Raji (cell line): Measurements from ENCODE around the gene PRKCA.

Experiments used
- POLR2A ChIP-seq: IDR thresholded peaks from 2 replicates; pipeline ENCODE4 v1.6.1; 2011; ENCODE audit warnings: low read depth, low read length, control low read depth; ENCODE audit not compliant: insufficient read depth

The PRKCA gene

DNA sequence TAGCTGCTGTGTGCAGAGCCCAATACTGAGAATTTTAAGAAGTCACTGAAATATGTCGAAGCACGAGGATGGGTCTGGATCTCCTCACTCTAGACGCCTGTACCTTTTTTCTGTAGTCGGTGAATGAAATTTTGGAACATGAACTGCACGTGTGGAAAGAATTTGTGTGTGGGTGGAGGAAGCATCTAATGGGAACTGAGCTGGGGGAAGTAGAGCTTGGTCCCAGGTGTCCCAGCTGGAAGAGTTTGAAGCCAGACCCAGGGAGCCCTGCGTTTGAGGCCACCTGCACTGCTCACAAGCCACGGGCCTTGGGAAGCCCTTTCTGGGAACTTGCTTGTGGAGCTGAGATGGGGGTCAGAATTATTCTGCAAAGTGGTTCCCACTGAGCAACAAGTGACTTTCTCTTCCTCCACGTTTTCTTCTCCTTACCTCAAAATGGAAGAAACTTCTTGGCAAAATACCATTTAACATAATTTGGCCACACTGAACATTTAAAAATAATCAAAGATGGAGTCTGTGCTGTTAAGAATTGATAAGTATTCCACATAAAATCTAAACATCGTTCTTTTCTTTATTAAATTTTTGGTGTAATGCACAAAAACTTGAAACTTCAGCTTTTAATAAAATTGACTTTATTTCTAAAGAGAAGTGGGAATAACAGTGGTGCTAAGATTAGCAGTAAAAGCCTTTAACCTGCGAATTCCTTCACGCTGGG lies 163.8 kb downstream of the PRKCA start:
- TF ChIP-seq POLR2A, result no peak

DNA sequence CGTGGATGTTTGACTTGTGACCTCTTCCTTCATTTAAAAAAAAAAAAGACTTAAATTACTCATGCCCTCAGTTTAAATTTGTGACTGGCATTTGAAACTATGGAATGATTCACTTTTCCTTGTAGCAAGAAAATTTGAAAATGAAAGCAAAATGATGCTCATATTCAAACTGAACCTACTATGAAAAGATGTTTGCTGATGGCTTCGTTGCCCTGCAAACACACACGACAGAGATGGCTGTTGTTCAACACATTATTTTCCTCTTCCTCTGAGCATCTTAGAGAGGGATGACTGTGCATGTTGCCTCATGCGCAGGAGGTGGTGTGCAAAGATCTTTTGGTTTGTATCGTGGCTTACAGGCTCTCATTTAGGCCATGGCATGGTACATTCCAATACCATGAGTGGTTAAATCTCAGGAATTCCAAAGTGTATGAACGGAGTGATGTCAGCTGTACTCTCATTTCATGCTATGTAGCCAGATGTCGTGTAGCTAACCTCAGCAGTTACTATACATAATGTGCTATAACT lies 164.5 kb downstream of the PRKCA start:
- TF ChIP-seq POLR2A, result no peak

DNA sequence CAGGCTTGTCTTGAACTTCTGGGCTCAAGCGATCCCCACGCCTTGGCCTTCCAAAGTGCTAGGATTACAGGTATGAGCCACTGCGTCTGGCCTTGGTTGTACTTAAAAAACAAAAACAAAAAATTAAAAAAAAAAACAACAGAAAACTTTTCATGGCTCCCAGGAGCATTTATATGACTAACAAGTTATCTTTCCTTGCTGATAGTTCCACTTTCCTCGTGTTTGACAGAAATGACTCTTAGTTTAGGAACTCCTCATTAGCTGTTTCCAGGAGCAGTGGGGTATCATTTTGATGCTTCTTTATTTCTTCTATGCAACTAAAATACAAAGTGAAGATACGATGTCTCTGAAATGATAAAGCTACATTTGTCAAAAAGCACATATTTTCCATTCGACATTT lies 165.4 kb downstream of the PRKCA start:
- no peak for TF ChIP-seq POLR2A

DNA sequence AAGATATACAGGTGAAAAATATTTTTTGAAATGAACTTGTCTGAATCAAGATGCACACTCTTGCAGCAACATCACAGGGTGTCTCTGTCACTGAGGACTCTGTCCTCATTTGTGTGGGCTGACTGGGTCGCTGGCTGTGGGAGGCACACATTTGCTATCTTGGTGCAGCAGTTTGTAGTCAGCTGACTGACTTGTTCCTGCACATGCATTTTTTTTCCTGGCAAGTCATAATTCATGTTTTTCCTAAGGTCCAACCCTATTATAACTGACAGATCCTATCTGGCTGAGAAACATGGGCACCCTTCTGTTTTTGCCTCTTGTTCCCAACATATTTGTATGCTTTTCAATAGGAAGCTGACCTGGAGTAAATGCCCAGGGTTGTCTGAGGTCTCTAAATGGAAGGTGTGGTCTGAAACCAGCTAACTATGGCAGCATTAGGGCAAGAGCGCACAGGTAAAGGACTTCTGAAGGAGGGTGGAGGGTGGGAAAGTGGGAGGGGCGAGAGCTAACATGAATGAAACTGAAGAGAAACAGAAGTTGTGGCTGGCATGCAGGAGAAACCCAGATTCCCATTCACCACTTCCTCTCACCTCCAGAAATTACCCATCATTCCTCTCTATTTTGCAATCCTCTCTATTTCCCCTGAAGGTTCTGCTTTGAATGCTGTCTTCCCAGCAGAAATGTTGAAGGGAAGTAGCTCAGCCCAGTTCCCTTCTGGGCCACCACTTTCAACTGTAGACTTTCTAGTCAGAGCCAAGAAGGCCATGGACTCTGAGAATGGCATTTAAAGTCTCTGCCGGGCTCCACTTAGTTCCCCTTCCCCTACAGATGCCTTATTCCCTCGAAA lies 166.1 kb downstream of the PRKCA start:
- TF ChIP-seq POLR2A, result no peak

DNA sequence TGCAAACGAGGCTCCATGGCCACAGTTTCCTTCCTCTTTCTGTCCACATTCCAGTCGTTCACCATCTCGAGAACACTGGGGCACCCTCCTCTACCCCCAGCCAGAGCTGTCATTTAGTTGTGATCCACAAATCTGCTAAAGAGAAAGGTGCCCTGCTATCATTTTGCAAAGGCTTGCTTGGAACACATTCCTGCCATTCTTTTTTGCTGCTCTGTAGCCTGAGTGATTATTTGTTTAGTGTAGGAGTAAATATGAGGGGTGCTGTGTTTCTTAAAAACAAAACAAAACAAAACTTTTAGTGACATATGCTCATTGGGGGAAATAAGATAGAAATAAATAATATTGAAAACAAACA lies 166.7 kb downstream of the PRKCA start:
- no peak for TF ChIP-seq POLR2A

DNA sequence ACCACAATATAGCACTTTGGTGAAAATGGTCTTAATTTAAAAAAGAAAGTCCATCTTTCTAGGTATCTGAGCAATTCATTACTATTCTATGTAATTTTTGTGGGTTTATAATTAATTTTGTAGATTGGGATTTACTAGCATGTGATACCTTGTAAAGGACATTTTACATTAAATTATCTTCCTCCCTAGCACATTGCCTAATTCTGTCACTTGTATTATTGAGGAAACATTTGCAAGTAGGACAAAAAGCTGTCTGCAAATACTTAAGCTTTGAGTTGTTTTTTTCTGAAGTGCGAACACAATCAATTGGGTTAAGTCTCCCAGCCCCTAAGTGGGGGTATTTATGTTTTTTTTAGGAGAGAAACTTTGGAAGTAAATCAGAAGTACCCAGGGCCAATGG lies 167.0 kb downstream of the PRKCA start:
- no peak for TF ChIP-seq POLR2A

DNA sequence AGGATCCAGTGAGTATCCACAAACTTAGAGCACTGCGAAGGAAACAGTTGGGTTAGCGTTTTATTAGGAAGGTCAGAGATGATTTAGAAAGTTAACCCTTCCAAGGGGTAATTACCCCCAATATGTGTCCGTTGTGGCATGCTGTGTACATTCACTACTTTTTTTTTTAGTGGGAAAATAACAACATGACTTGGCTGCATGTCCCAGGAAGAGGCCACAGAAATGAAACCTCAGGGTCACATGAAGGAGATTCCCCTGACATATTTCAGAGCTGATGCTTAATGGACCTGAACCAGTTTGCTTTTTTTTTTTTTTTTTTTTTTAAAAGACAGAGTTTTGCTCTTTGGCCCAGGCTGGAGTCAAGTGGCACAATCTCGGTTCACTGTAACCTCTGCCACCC lies 167.5 kb downstream of the PRKCA start:
- no peak for TF ChIP-seq POLR2A

DNA sequence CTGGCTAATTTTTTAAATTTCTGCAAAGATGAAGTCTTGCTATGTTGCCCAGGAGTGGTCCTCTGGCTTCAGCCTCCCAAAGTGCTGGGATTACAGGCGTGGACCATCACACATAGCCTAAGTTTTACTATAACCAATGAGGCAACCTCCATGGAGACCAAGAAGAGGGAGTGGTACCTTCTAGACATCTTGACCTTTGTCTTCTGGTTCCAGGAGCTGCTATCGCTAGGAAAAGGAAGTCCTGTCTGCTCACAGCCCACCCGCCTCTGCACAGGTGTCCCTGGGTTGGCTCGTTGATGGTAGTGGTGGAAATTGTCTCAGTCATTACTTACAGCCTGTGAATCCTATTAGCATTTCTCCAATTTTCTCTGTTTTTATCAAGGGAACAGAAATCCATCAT lies 169.7 kb downstream of the PRKCA start:
- no peak for TF ChIP-seq POLR2A

DNA sequence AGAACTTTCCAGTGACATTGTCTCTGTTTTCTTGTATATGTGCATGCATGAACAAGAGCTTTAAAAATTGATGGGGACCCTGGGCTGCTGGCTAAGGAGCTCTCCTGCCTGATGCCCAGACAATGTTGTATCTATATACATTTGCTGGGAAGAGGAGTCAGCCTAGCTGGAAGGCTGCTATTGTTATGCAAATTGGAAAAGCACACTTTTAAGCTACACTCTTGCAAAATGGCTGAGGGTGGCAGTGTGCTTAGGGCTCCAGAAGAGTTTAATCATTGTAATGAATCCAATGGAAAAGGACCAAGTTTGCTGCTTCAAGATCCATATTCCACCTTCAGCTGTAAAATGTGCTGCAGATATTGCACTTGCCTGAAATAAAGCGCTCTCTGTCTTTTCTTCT lies 171.8 kb downstream of the PRKCA start:
- TF ChIP-seq POLR2A, result no peak

DNA sequence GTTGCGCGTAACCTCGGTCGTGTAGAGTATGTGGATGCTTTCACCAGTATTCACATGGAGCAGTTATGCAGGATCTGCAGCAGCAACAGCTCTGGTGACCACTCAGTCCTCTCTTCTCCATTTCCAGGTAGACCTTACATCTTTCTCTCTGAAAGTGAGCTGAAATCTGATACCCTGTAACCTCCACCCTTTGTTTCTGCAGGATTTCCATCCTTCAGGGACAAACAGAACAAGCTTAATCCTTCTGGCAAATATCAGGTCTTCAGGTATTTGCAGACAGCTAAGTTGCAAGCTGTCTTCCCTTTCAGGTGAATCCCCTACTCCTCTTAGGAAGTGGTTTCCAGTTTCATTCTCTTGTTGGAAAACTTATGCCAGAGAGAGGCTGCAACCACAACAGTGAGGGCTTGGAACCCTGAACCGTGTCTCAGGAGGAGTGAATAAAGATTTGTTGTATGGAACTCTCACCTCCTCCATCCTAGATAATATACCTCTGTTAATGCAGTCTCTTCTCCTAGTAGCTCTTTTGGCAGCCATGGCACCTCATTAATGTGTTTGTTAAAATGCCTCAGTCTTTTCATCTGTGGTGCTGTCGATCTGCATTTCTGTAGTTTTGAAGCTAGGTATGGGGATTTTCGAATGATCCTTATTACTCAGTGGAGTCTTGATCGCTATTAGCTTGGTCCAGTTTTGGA lies 172.5 kb downstream of the PRKCA start:
- TF ChIP-seq POLR2A, result no peak

DNA sequence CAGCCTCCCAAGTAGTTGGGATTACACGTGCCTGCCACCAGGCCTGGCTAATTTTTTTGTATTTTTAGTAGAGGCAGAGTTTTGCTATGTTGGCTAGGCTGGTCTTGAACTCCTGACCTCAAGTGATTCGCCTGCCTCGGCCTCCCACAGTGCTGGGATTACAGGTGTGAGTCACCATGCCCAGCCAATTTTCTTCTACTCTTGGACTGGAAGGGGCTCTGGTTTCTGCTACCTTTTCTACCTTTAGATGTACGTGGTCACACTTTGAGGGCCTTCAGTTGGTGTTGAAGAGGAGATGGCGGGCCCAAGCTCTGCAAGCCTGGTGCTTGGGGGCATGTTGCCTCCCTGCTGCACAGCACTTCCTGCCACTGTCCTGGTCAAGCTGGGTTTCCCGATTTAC lies 173.6 kb downstream of the PRKCA start:
- no peak for TF ChIP-seq POLR2A

DNA sequence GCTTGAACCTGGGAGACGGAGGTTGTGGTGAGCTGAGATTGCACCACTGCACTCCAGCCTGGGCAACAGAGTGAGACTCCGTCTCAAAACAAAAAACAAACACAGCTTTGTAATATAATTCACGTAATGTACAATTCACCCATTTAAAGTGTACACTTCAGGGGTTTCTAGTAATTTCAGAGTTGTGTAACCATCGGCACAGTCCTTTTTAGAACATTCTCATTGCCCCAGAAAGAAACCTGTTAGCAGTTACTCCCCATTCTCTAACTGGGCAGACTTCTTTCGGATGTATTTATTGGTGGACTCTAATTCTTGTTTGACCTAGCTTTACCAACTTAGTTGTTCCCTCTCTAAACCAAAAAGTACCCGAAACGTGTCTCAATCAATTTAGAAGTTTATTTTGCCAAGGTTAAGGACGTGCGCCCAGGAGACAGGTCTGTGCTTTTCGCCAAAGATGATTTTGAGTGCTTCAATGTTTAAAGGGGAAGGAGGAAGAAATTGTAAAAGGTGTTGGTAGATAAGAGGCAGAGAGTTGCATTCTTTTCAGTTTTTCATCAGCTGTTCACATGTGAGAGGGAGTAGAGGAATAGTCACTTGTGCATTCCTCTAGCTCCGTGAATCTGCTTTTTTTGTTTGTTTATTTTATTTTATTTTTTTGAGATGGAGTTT lies 175.3 kb downstream of the PRKCA start:
- TF ChIP-seq POLR2A, result no peak

DNA sequence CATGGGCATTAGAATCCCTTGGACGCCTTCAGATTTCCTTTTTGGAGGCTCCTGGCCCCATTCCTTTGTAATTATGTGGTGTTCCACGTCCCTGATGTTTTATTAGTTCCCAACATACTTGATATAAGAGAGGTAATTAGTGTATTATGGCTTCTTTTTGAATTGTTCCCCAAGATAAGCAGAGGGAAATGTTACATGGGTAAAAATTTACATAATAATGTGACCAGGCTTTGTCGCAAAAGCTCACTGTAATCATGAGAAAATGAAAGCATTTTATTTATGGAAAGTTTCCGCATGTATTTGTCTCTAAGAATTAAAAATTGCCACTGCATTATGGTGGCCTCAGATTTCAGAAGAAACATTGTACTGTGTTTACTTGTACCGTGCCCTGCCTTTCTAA lies 177.8 kb downstream of the PRKCA start:
- TF ChIP-seq POLR2A, result no peak

DNA sequence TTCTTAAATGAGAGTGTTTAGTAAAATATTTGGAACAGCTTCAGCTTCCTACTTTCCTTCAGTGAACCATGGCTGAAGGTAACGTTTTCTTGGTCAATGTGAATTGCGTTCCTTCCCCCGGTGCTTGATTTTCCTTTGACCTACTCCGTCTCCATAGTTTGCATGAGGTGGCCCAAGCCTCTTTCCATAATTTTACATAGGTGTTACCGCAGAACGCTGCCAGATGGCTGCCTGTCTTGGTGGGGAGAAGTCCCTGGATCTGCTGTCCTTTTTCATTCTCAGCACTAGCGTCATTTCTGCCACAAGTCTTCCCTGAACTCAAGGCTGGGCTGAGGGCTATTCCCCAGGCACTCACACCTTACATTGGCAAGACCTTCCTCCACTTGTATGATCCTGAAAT lies 178.4 kb downstream of the PRKCA start:
- TF ChIP-seq POLR2A, result no peak

DNA sequence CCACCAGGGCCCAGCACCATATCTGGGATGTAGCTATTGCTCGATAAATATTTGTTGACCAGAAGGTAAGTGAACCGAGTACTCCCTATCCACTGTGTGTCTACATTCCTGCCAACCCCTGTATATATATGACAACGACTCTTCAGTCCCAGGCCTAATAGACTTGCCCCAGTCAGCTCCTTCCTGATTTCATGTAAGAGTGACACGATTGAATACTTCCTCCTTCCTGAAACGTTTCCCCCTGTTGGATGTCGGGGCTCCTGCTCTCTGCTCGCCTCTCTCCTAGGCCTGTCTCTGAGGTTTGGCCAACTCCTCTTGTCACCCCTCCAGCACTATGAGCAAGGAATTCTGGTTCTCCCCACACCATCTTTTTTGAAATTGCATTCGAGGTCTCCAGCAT lies 178.9 kb downstream of the PRKCA start:
- no peak for TF ChIP-seq POLR2A
